Measurements from ENCODE around the gene PROM1. TPM values are rescaled to one million over a fixed set of nuclear protein-coding genes. Genes with fewer than 3 reads are reported as not detected.

Gene PROM1, protein sequence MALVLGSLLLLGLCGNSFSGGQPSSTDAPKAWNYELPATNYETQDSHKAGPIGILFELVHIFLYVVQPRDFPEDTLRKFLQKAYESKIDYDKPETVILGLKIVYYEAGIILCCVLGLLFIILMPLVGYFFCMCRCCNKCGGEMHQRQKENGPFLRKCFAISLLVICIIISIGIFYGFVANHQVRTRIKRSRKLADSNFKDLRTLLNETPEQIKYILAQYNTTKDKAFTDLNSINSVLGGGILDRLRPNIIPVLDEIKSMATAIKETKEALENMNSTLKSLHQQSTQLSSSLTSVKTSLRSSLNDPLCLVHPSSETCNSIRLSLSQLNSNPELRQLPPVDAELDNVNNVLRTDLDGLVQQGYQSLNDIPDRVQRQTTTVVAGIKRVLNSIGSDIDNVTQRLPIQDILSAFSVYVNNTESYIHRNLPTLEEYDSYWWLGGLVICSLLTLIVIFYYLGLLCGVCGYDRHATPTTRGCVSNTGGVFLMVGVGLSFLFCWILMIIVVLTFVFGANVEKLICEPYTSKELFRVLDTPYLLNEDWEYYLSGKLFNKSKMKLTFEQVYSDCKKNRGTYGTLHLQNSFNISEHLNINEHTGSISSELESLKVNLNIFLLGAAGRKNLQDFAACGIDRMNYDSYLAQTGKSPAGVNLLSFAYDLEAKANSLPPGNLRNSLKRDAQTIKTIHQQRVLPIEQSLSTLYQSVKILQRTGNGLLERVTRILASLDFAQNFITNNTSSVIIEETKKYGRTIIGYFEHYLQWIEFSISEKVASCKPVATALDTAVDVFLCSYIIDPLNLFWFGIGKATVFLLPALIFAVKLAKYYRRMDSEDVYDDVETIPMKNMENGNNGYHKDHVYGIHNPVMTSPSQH
- polyA plus RNA-seq, result 1.7 TPM in 1 of 2 replicates, not detected in the other

DNA sequence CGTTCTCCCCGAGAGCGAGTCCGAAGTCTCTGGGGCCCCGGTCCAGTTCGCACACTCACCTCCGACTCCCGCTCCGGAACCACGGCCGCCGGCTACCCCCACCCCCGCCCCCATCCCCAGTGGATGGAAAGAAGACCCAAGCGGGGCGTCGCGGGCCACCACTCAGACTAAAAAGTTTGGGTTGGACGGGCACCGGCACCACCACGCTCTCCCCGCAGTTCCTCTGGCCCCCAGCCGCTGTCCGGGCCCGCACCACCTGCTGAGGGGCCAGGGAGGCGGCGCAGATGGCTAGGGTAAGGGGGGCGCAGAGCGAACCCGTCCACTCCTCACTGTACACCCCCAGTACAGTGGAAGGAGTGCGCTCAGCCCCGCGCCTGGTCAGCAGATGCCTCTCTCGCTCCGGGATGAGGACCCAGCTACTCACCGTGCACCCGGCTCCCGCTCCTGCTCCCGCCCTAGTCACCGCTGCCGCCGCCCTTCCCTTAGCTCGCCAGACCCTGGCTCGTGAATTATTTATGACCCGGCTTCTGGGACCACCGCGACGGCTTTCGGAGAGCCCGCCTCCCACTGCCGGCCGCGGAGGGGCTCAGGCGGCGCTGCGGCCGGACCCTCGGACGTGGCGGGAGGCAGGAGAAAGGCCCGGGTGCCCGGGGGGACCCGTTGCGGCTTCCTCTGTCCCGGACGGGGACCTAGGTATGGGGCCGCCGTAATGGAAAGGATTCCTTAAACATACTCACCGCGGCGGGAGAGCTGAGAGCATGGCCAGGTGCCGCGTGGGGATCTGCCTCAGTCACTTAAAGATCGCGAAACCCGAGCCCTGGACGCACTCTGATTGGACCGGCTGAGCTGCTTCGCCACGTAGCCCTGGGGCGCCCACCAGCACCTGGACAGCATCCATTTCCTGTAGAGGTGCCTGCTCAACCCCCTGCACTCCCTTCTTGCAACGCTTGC, at the start of gene PROM1:
Gene PROM1, minus strand, starts transcription at position 783 of the 951 bp plus-strand sequence. CDS start 8,117 bp downstream, outside the sequence.

DNA sequence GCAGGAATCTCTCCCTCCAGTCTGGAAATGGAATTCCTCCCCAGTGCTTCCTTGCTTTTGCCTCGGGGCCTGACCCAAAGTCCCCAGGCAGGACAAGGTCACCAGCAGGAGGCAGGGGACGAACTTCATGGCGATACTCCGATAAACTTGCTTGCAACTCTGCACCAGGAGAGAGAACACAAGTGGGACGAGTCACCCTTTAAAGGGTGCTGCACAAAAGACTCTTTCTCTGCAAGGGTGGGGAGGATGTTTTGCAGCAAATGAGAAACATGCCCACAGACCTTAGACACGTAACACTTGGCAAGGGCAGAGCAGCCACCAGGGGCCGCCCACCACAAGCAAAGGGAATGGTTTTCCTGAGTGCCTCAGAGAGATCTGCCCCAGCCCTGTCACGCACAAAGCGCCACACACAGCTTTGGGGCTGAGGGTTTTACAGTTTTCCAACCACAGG, 120.8 kb downstream of the PROM1 start, which contains the start of gene FGFBP2:
Gene FGFBP2, minus strand, starts transcription at position 175 of the 451 bp plus-strand sequence. Its CDS starts 46 bp downstream, at position 129.

DNA sequence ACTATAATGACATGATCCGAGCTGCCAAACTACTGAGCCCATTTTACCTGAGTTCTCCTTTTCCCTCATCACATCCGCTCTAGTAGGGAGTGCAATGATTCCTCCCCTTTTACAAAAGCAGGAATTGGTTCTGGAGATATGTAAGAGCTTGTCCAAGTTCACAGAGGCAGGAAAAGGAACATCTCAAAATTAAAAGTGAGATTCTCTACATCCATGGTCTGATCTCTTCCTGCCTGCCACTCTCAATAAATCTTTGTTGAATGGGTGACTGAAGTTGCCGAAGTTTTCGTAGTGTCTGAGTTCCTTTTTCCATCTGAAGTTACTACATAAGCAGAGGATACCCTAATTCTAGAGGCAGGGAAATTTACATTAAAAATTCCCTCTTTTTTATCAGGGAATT, 145.2 kb downstream of the PROM1 start, which contains the start of gene FGFBP1:
Gene FGFBP1, minus strand, starts transcription at position 101 of the 400 bp plus-strand sequence. CDS start 2,108 bp downstream, outside the sequence.

Other genes starting within 250 kb of the PROM1 start
- not detected in 2 replicates for gene FGFBP1, start 145.3 kb downstream of the PROM1 start, polyA plus RNA-seq
- not detected in 2 replicates for gene FGFBP2, start 120.8 kb downstream of the PROM1 start, polyA plus RNA-seq
- 14.9 and 20.3 TPM in 2 replicates for gene TAPT1, start 142.4 kb upstream of the PROM1 start, polyA plus RNA-seq

Data from Purkinje cell (primary cell).